Loucy (cell line): ENCODE results near the gene DGCR8.

Experiments used
- CTCF ChIP-seq: fragments of 200-600 bp; sonication (generic); conservative IDR thresholded peaks from 2 replicates; pipeline ENCODE4 v1.5.1; 2014; ENCODE audit warnings: mild to moderate bottlenecking, antibody characterized with exemption, low read length
- EZH2phosphoT487 ChIP-seq: fragments of 200-600 bp; IDR thresholded peaks from 2 replicates; pipeline ENCODE4 v1.6.1; 2018; ENCODE audit warnings: antibody characterized with exemption, mild to moderate bottlenecking, moderate library complexity, borderline replicate concordance

GRCh38 chr22:20138417-20138738 lies 58.3 kb downstream of the DGCR8 start:
- TF ChIP-seq CTCF, result no peak
- TF ChIP-seq EZH2phosphoT487, result no peak
